Limb (tissue), 2 donors: Measurements from ENCODE around the gene LAPTM5.

Experiments used
- DNase-seq, 2 donors: peaks; one replicate each; pipeline ENCODE4 v3.0.0-alpha.2; 2016; ENCODE audit errors: extremely low spot score in 2 of 2

The LAPTM5 gene

GRCh38 chr1:30731109-30731805 is 26.3 kb downstream of the LAPTM5 start:
- DNase-seq: no peak

GRCh38 chr1:30730346-30731108 is 27.0 kb downstream of the LAPTM5 start:
- DNase-seq: peak in 1 of 2 donors; percentile 65

- no peak for DNase-seq
Measured at GRCh38 chr1:30729901-30730300, 27.7 kb downstream of the LAPTM5 start.

- DNase-seq: no peak
Measured at GRCh38 chr1:30728832-30729638, 28.5 kb downstream of the LAPTM5 start.

- DNase-seq: no peak
Measured at GRCh38 chr1:30728340-30728739, 29.2 kb downstream of the LAPTM5 start.

GRCh38 chr1:30727824-30728223 is 29.8 kb downstream of the LAPTM5 start:
- no peak for DNase-seq

GRCh38 chr1:30726773-30727684 is 30.5 kb downstream of the LAPTM5 start:
- no peak for DNase-seq

GRCh38 chr1:30726236-30726635 is 31.3 kb downstream of the LAPTM5 start:
- peak in 1 of 2 donors; percentile 64 for DNase-seq

GRCh38 chr1:30725450-30726095 is 32.0 kb downstream of the LAPTM5 start:
- no peak for DNase-seq

GRCh38 chr1:30724655-30725421 is 32.7 kb downstream of the LAPTM5 start:
- no peak for DNase-seq

- no peak for DNase-seq
Measured at GRCh38 chr1:30724175-30724574, 33.4 kb downstream of the LAPTM5 start.

GRCh38 chr1:30723331-30723755 is 34.2 kb downstream of the LAPTM5 start, which contains the start of gene MATN1:
Gene MATN1, minus strand, starts transcription at chr1:30723585. Its CDS starts 34 bp downstream, at chr1:30723551.
- DNase-seq: no peak

- no peak for DNase-seq
Measured at GRCh38 chr1:30721812-30722537, 35.6 kb downstream of the LAPTM5 start.

- no peak for DNase-seq
Measured at GRCh38 chr1:30721341-30721793, 36.2 kb downstream of the LAPTM5 start.

GRCh38 chr1:30720271-30721223 is 37.0 kb downstream of the LAPTM5 start:
- DNase-seq: no peak

GRCh38 chr1:30719406-30720270 is 37.9 kb downstream of the LAPTM5 start:
- DNase-seq: no peak
